Measurements from ENCODE around the gene ANKZF1.

The ANKZF1 gene

DNA sequence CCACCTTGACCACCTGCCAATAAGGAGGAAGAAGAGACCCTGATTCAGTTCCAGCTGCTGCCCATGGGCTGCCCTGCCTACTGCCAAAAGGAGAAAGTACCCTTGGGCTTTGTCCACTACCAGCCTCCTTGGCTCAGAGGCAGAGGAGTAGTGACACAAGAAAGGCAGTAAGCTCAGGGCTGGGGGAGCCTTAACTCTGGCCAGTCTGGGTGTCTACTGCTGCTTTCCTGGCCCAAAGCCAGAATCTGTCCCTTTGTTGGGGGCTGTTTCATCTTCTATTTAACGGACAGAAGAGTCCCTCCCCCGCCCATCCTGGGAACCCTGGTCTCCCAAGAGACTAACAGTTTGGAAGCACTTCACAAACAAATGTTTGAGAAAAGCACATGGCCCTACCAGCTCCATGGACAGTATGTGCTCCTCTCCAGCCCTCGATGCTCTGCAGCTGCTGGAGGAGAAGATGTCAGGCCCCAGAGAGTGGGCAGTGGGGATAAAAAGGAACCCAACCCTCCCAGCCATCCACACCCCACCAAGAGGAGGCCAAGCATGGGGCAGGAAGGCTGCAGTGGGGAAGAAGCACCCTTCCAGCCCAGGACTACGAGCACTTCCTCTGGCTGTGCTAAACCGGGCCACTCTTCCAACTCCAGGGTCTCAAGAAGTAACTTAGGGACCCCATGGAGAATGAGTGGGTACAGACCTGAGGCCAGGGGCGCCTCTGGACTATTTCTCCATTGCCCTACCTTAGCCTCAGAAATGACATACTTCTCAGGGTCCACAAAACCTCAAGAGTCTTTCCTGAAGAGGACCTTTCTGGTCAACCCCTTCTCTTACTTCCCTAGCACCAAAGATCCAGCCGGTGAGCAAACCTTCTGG is 1.3 kb upstream of the ANKZF1 start:
- DNase-seq (ENCODE audit: low read depth): no peak

DNA sequence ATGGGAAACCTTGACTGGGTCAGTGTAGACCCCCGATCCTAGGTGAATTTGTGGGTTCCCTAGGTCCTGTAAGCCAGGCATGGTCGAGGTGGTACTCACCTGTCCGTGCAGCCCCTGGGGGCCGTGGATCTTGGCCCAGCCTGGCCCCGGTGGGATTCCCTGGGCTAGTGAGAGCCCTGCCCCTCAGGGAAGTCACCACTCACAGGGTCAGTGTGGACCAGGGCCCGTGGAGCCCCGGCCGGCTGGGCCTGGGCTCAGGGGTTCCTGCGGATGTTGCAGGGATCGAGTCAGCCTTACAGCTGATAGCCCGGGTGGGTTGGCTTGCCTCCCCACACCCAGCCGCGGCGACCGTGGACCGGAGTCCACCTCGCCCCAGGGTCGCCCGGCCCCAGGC is 698 bp upstream of the ANKZF1 start:
- DNase-seq (ENCODE audit: low read depth): no peak

DNA sequence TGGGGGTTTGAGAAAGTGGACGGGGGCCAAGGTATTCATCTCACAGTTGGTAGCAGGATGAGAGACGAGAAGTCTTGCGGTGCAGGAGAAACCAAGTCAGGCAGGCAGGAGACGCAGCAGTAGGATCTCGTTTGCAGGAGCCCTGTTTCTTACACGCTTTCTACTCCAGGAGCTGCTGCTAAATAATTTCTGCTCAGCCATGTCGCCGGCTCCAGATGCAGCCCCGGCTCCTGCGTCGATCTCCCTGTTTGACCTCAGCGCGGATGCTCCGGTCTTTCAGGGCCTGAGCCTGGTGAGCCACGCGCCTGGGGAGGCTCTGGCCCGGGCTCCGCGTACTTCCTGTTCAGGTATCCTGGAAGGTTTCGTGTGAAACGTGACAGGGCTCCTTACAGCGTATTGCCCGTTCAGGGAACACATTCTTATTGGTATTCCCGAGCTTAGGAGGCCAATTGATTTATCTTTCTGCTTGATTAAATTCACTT is 494 bp downstream of the ANKZF1 start:
- peak; percentile 64 for DNase-seq (ENCODE audit: low read depth)

DNA sequence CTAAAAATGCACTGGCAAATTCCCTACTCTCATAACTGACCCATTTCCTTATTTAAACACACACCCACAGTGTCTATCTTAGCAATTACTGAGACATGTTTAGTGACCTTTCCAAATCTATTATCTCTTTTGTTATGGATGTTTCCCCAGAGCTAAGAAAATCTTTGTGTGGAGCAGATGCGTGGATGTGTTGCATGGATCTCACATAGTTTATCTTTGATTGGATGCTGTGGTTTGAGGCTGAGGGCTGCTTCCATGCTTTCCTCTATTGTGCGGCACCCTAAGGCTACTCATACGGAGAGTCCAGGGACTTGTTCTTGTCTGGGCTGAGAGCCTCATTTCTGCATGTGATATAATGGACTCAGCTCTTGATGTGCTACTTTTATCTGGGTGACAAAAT is 4.7 kb downstream of the ANKZF1 start:
- DNase-seq (ENCODE audit: low read depth): no peak

DNA sequence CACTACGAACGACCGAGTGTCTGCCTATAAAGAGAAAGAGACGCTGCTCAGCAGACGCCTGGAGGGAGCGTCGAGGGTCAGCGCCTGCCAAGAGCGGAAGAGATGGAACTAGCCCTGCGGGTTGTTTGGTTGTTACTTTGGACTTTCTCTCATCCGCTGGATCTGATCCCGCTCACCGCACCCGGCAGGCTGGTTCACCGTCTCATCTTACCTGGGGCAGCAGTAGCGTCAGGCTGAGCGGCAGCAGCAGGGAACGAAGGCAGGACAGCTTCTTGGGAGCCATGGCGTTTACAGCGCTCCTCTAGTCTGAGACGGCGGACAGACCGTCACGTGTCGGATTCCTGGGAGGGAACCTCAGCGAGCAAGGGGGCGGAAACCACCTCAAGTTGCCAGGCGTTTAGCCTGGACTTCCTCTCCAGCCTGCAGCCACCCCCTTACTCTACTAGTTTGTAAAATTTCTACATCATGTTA is 13.7 kb downstream of the ANKZF1 start:
- DNase-seq (ENCODE audit: low read depth): no peak

DNA sequence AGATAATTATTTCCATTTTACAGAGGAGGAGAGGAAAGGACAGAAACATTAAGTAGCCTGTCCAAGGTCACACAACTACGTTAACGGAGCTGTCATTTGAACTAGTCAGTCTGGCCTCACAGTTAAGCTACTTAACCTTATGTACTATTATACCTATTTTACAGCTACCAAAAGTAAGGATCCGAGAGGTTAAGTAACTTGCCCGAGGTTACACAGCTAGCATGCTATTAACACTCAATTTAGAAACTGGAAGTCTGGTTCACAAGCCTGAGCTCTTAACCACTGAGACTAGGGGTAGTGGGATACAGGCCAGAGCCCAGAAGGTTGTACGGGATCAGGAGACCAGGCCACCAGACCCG is 15.2 kb downstream of the ANKZF1 start:
- no peak for DNase-seq (ENCODE audit: low read depth)

DNA sequence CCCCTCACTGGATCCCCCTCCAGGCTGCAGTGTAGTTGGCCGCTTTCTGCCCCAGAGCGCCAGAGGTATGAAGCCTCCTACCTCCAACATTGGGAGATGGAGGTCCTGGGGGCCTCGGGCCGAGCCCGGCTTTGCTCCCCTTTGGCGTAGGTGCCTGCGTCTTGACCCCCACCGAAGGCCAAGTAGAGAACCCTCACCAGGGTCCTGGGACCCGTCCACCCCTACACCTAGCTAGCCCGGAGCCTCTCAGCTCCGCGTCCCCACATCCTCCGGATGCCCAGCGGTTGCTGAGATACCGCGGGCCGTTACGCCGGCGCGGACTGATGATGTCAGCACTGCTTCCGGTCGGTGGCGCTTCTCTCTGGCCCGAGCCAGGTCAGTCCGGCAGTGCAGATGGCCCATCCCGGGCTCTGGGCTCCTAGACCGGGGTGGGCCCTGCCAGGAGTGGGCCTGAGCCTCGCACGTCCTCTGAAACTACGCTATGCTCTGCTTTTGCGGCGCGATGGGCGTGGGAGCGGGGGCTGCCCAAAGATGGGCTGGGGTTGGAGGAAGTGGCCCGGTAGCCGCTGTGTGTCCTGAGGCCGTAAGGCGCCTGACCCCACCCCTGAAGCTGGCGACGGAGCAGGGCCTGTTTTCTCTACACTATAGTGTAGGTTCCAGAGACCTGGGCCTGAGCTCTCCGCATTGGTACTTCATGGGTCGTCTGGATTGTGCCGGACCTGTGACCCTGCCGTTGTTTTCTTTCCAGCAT is 15.7 kb downstream of the ANKZF1 start, which contains the start of the genes GLB1L and STK16:
Gene GLB1L (minus strand): TSS at position 297 of the 751 bp plus-strand sequence. CDS start 1,871 bp downstream, outside the sequence.
Gene STK16 (plus strand): TSS at position 332 of the 751 bp plus-strand sequence. CDS start 521 bp downstream, outside the sequence.
- DNase-seq (ENCODE audit: low read depth): peak; percentile 86

DNA sequence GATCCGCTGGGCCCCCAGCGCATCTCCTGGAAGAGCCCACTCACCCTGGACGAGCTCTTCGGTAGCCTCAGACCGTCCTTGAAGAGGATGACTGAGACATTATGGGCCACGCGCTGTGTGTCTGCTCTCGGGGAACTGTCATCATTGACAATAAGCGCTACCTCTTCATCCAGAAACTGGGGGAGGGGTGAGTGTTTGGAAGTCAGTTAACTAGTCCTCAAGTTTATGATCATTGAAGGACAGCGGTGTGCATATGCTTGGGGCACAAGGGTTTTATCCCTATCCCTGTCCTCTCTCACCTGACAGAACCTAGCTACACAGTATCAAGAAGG is 16.3 kb downstream of the ANKZF1 start:
- DNase-seq (ENCODE audit: low read depth): no peak

DNA sequence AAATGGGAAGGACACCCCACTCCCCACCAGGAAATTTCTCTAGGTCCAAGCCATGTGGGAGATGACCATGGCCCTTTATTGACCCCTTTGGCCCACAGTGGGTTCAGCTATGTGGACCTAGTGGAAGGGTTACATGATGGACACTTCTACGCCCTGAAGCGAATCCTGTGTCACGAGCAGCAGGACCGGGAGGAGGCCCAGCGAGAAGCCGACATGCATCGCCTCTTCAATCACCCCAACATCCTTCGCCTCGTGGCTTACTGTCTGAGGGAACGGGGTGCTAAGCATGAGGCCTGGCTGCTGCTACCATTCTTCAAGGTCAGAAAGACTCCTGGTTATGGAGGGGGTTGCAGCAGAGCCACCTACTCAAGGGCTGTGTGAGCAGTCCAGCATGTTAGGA is 17.0 kb downstream of the ANKZF1 start:
- no peak for DNase-seq (ENCODE audit: low read depth)

DNA sequence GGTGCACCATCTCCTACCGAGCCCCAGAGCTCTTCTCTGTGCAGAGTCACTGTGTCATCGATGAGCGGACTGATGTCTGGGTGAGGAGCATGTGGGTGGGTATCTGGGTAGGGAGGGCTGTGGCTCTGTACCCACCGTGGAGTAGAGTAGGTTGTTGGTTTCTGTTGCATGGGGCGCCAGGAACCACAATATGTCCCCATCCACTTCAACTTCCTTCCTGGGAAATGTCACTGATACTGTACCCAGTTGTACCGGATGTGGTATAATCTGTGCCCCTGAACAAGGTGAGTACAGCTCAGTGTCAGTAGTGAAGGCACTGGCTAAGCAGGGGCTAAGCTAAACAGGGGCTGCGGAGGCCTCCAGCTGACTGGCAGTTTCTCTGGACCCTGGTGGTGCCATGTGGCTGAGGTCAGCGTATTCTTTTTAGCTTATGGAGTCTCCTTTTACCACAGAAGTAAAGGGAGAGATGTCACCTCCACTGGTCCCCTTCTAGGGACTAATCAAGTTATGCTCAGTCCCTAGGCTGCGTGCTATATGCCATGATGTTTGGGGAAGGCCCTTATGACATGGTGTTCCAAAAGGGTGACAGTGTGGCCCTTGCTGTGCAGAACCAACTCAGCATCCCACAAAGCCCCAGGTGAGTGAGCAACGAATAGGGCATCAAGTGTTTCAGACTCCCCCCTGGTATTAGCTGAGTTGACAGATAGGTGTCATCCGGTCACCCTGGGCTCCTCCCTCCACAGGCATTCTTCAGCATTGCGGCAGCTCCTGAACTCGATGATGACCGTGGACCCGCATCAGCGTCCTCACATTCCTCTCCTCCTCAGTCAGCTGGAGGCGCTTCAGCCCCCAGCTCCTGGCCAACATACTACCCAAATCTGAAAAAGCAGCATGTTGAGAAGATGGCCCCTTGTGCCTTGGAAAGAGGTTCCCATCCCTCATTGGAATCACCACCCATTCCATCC is 18.4 kb downstream of the ANKZF1 start:
- peak; percentile 48 for DNase-seq (ENCODE audit: low read depth)

DNA sequence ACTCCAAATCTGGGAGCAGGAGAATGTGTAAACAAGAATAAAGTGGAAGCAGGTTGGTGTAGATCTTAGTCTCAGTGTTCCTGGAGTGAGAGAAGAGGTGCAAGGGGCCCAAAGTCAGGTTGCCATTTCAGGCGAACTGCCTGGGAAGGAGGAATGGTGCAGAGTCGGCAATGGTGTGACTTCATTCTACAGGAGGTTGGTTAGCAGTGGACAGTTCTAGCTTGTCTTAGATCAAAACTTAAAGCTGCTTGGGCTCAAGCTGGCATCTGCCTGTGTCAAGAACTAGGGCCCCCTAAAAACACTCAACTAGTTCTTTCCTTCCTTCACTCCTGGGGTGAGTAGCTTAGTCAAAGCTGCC is 19.2 kb downstream of the ANKZF1 start:
- DNase-seq (ENCODE audit: low read depth): no peak

DNA sequence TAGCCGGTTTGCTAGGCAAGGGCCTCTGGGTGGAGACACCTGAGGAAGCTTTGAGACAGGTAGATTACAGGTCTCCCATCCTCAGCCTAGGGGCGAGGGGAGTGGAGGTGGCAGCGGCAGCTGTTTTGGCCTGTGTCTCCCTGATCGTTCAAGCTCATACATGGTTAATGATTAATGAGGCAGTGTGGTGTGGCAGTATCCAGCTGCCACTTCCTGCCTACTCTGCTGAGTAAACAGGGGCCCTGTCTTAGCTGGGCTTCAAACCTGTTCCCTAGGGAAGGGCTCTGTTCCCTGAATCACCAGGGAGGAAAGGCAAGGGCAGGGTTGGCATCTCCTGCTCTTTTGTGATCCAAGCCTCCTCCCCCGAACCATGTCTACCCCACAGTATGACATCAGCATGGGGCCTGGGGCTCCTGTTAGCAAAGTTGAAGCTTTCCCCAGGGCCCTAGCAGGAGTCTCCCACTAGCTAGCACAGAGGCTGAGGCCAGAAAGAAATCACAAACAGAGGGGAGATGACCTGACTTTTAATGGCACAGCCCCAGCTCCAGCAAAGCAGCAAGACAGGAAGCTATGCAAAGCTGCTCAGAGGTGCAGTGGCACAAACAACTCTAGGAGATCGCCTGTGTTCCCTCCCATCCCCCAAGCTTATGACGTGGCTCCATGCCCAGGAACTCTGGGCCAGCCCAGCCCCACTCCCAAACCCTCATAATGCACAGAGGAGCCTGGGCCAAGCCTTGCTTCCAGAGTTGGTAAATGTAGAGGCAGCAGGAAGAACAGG is 19.8 kb downstream of the ANKZF1 start:
- no peak for DNase-seq (ENCODE audit: low read depth)

DNA sequence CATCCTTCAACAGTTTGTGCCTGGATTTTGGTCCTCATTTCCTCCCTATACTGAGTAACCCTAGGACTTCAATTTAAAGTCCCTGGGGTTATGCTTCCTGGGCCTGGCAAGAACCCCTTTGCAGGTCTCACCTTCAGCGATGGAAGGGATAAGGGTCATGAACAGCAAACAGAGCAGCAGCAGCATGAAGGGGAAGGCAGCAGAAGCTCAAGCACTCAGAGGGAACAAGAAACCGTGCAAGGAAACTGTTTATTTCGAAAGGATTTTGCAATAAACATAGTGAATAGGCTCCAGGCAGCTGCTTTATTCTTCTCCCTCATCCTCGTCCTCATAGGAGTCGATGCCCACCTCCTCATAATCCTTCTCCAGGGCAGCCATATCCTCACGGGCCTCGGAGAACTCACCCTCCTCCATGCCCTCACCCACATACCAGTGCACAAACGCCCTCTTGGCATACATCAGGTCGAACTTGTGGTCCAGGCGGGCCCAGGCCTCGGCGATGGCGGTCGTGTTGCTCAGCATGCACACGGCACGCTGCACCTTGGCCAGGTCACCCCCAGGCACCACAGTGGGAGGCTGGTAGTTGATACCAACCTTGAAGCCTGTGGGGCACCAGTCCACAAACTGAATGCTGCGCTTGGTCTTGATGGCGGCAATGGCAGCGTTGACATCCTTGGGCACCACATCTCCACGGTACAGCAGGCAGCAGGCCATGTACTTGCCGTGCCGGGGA is 20.6 kb downstream of the ANKZF1 start:
- no peak for DNase-seq (ENCODE audit: low read depth)

DNA sequence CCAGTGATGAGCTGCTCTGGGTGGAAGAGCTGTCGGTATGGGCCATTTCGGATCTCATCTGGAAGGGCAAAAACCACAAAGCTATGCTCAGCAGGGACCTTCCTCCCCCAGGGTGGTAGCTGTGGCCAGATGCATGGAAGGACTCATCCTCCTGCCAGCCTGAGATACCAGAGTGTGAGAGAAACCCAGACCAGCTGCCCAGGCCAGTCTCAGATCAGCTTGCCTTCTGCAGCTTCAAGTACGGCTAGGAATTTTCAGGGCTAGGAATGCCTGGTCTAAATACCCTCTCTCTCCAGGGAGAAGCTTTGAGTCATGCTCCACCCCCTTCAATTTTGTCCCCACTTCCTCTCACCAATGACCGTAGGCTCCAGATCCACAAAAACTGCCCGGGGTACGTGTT is 22.1 kb downstream of the ANKZF1 start:
- no peak for DNase-seq (ENCODE audit: low read depth)

DNA sequence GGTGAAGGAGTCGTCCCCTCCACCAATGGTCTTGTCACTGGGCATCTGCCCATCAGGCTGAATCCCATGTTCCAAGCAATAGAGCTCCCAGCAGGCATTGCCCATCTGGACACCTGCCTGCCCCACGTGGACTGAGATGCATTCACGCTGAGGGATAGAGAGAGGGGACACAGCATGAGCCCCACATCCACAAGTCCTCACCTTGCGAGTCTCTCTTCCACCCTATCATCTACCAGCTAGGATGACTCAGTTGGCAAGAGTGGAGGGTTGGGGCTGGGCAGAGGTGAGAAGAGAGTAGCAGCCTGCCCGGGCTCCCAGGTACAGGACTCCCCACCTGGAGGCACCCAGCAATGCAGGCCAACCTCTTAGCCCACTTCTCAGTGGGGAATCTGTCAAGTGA is 22.5 kb downstream of the ANKZF1 start:
- DNase-seq (ENCODE audit: low read depth): no peak

DNA sequence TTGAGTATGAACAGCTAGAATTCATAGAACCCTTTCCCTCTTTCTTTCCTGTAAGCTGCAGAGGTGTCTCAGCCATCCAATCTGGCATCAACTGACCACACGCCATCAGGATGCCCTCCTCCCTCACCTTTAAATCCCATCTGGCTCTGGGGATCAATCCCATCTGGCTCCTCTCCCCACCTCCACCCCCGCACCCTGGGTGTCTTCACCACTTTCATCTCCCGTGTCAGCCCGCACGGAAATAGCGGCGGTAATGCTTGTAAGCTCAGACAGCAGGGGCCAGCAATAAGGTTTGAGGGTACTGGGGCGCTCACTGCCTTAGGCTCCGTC is 22.9 kb downstream of the ANKZF1 start:
- DNase-seq (ENCODE audit: low read depth): peak; percentile 26

DNA sequence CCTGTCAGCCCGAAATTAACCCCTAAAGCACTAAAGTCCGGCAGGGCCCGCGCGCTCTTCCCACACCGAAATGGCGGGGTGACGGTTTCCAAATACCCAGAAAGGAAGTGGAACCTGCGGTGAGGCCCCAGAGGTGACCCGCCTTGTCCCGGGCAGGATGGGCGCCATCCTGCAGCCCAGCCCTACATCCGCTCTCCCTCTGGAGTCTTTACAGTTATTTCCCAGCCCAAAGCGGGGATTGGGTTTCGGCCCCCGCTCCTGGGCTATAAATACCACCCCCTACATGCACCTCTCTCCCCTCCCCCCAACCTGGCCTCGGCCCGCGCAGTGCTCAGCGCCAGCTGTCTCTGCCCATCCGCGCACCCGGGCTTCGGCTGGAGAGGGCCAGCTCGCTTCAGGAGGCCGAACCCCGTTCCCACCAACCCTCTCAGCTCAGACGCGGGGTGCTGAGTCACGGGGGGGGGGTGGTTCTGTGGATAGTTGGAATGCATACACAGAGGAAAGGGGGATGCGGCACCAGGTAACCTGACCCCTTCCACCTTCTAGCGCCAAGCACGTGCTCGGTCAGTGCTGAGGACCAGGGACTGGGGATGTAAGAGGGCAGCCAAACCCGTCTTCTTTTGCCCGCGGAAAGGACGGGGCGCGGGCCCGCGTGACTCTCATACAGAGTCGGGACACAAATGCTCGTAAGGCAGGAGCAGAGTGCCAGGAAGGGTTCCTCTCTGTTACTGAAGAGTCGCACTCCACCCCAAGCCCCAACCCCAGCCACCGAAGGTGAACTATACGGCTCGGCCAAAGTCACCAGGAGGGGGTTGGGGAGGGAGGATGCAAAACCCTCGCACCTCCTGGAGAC is 23.5 kb downstream of the ANKZF1 start, which contains the start of gene TUBA4B:
Gene TUBA4B (plus strand): TSS at position 344 of the 853 bp plus-strand sequence. CDS start 165 bp downstream, at position 509.
- DNase-seq (ENCODE audit: low read depth): peak; percentile 51

DNA sequence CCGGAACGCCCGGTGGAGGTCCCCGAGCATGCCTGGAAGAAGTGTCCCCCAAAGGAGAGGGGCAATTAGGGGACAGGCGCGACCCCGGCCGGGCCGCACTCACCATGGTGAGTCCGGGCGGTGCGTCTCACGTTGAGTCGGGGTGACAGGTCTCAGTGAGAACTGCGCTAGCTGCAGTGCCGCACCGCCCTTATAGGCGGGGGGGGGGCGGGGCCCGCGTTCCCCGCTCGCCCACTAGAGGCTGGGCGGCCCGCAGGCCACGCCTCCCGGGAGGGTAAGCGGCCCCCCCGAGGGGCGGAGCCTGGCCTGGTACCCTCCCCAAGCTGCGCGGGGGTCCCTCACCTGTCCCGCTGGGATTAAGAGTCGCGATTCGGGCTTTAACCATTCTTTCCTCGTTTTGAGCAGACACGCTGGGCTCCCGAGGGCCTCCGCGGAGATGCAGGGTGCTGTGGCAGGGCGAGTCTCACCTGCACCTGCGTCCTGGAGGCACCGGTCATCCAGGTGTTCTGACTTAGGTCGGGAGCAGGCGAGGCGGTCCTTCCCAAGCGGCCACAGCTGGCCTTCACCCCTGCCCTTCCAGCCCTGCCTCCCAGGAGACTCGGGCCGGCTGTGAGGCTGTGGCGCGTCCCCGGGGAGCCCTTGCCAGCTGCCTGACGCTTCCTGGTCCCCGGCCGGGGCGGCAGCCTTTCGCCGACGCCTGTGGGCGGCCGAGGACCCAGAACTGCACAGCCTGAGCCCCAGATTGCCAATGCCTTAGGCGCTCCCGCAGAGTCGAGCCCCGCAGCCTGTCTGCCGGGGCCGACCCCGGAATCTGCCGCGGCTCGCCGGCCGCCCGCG is 24.4 kb downstream of the ANKZF1 start, which contains the start of gene TUBA4A:
Gene TUBA4A (minus strand): TSS at position 166 of the 837 bp plus-strand sequence. CDS start 60 bp downstream, at position 106.
- peak; percentile 89 for DNase-seq (ENCODE audit: low read depth)

Data from activated T-cell treated with anti-CD3 and anti-CD28 coated beads for 48 hours (primary cell).